AG09309 (cell line): ENCODE measurements around the gene DDX56.

Experiments used
- DNase-seq: peaks from one replicate; pipeline ENCODE4 v3.0.0-alpha.2; 2010; ENCODE audit warnings: low read depth
- H3K4me3 ChIP-seq: 2 replicates; pipeline ENCODE4 v1.5.1; 2011; ENCODE audit warnings: mild to moderate bottlenecking, low read depth, low read length, moderate library complexity; ENCODE audit not compliant: control insufficient read depth
- TF ChIP-seq, protein P1 (sequence below): IDR thresholded peaks from 2 replicates; pipeline ENCODE4 v1.5.1; 2011; ENCODE audit warnings: mild to moderate bottlenecking, low read depth, low read length, inconsistent platforms; ENCODE audit not compliant: insufficient read depth, control insufficient read depth; ENCODE audit errors: missing control alignments

The DDX56 gene

DNA sequence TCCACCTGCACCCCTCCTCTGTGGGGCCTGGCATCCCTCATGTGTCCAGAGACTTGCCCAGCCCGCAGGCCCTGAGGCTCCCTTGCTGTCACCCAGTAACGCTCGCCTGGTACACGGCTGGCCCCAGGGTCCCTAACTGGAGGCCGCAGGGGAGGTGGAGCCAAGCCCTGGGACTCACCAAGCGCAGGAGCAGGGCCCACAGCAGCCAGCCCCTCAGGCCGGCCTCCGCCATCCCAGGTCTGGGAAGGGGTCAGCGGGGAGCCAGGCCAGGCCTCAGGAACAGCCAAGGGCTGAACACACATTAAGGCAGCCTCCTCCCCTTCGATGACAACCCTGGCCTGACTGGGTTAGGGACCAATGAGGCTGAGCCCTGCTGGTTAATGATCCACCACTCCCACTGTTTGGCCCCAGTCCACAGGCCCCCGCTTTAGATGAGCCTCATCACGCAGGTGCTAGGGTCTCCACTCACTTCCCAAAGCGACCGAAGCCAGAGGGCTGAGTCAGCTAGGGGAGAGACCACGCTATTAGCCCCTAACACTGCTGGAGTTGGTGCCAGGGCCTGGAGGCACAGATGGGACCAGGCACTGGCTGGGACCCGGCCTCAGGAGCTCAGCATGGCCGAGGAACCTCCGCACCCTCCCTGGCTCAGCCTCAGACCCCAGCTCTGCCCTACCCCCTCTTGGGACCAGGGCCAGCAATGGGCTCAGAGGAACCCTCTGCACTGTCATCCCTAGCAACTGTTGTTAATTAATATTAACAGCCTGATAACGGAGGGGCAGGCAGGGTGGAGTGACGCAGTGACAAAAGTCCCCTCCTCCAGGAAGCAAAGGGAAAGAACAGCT, 32.5 kb downstream of the DDX56 start, which contains the start of gene NPC1L1:
TSS of gene NPC1L1 (minus strand) at position 303 of the 842 bp plus-strand sequence. CDS start at position 232, 71 bp downstream.
- H3K4me3 ChIP-seq = no peak within 1 kb of the TSS
- no peak for DNase-seq
- TF ChIP-seq, protein P1, sequence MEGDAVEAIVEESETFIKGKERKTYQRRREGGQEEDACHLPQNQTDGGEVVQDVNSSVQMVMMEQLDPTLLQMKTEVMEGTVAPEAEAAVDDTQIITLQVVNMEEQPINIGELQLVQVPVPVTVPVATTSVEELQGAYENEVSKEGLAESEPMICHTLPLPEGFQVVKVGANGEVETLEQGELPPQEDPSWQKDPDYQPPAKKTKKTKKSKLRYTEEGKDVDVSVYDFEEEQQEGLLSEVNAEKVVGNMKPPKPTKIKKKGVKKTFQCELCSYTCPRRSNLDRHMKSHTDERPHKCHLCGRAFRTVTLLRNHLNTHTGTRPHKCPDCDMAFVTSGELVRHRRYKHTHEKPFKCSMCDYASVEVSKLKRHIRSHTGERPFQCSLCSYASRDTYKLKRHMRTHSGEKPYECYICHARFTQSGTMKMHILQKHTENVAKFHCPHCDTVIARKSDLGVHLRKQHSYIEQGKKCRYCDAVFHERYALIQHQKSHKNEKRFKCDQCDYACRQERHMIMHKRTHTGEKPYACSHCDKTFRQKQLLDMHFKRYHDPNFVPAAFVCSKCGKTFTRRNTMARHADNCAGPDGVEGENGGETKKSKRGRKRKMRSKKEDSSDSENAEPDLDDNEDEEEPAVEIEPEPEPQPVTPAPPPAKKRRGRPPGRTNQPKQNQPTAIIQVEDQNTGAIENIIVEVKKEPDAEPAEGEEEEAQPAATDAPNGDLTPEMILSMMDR = no peak

DNA sequence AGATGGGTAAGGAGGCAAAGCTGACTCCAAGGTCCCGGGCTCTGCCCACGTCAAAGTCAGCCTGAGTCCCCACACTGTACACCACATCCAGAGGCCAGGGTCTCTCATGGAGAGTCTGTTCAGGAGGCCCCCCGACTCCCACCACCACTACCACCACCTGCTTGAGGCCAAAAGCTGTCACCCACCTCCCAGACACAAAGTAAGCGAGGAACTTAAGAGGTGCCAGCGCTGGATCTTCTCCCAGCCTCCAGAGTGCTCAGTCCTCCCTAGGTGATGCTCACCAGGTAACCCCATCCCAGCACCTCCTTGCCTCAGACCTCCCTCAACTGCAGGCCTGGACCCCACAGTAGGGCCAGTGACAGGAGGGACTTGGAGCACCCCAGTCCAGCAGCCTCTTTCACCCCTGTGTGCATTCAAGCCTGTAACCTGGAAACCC, 33.1 kb downstream of the DDX56 start:
- no peak for DNase-seq
- TF ChIP-seq, protein P1 = no peak
- no peak overlapping the region for H3K4me3 ChIP-seq

DNA sequence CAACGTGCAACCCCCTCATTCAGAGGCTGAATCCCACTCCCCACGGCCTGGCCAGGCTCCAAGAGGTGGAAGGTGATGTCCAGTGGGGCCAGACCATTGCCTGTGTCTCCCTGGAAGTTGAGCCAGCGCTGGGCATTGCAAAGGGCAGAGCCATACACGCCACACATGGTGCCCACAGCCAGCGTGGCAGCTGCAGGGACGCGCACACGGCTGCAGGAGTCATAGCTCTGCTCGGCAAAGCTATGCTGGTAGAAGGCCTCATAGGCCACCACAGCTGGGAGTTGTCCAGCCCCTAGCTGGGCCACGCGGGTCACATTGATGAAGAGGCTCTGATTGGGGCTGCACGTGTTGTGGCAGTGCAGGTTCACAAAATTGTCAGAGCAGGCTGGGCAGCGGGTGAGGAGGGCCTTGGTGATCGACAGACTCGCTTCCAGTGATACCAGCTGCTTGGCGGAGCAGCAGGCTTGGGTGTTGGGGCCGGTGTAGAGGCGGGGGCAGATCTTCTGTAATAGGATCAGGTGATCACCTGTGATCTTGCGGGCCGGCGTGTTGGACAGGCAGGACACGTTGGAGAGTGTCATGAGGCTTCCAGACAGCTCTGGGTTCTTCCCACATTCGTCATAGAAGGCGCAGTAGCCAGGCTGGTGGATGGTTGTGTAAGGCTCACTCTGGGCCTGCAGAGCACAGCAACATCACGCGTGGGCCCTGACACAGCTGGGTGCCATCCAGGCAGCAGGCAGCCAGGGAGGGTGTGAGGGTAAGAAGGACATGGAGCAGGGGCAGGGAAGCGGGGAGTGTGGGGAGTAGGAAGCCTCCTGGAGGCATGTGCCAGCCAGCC, 33.8 kb downstream of the DDX56 start:
- DNase-seq = no peak
- TF ChIP-seq, protein P1 = no peak
- no peak overlapping the region for H3K4me3 ChIP-seq

DNA sequence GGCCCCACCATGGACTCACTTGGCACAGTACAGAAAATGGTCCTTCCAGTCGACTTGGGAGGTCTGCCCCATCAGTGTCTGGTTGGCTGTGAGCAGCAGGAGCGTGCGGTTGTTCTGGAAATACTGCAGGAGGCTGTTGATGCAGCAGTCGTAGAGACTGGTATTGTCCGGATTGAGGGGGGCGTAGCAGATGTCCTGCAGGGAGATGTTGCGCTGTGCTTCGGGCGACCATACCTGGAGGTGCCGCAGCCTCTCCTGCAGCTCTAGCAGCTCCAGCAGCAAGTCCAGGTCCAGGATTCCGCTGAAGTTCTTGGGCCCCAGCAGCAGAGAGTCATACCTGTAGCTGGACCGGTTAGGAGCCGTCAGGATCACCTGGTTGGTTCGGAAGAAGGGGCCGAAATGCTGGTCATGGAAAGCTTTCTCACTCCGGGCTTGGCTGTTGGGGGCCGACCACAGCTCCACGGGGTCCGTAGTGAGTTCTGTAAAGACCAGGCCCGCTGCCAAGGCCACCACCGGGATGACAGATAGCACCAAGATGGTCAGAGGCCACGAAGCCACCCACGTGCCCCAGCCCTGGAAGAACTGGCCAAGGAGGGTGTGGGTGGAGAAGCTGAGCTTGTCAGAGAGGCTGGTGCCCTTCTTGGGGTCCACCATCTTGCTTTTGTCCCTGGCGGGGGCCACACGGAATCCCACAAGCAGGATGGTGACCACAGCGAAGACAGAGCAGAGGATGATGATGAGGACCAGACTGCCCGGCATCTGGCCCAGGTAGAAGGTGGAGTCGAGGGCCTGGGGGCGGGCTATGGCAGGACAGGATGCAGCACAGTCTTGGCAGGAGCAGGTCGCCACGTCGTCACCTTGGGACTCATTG, 34.7 kb downstream of the DDX56 start:
- no peak for DNase-seq
- TF ChIP-seq, protein P1 = no peak
- no peak overlapping the region for H3K4me3 ChIP-seq

DNA sequence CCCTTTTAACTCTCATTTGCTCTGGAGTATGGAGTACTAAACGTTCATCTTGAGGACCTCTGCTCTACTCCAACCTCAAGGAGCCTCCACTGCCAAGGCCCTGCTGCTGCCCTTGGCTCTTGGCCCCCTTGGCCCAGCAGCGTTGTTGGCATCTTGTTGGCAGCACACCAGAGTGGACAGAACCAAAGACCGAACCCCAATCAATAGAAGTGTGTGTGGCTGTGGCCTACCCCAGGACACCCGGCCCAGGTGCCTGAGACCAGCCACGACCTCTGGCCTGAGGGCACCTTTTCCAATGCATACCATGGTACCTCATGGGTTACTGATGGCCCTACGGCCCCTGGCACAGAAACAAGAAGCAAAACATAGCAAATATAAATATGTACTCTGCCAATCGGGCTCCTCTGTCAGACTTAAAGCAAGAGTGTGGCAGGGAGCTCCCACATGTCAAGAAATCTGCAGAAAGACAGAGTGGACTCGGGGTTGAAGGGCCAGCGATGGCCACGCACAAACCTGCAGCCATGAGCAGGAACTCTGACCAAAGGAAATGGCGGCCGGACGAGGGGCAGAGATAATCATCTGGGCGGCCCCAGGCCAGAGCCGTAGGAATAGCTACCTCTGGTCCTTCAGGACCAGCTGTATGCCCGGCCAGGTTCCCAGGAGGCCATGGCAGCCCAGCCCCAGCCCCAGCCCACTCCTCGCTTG, 35.5 kb downstream of the DDX56 start:
- no peak for DNase-seq
- TF ChIP-seq, protein P1 = no peak
- no peak overlapping the region for H3K4me3 ChIP-seq
